HepG2 (cell line): Measurements from ENCODE around the gene MRPS31. TPM values are rescaled to one million over a fixed set of nuclear protein-coding genes. Genes with fewer than 3 reads are reported as not detected.

Source experiments
- ARID2 ChIP-seq: sonication (generic); formaldehyde crosslinking; IDR thresholded peaks from 2 replicates; pipeline ENCODE4 v1.8.1; 2022; ENCODE audit warnings: mild to moderate bottlenecking, missing genetic modification reagents, borderline replicate concordance
- IRF9 ChIP-seq: sonication (generic); formaldehyde crosslinking; IDR thresholded peaks from 2 replicates; pipeline ENCODE4 v1.8.0; 2022; ENCODE audit warnings: missing genetic modification reagents, mild to moderate bottlenecking, borderline replicate concordance
- MNT ChIP-seq: fragments of 450-650 bp; IDR thresholded peaks from 2 replicates; pipeline ENCODE4 v1.6.1; 2016
- NR2C2 ChIP-seq: sonication (generic); formaldehyde crosslinking; IDR thresholded peaks from 2 replicates; pipeline ENCODE4 v1.4.0; 2020; ENCODE audit warnings: missing genetic modification reagents, mild to moderate bottlenecking, moderate library complexity, borderline replicate concordance
- PTBP1 ChIP-seq: fragments of 200-400 bp; formaldehyde crosslinking; IDR thresholded peaks from 2 replicates; pipeline ENCODE4 v1.6.1; 2018; ENCODE audit warnings: low read length, low read depth; ENCODE audit not compliant: poor library complexity, severe bottlenecking
- RFX5 ChIP-seq: IDR thresholded peaks from 2 replicates; pipeline ENCODE4 v1.6.1; 2011; ENCODE audit warnings: low read depth, low read length, improper control_type of control experiment
- RXRA ChIP-seq: sonication (generic); formaldehyde crosslinking; IDR thresholded peaks from 2 replicates; pipeline ENCODE4 v1.5.1; 2020; ENCODE audit warnings: missing genetic modification reagents
- SNAPC4 ChIP-seq: sonication (generic); formaldehyde crosslinking; IDR thresholded peaks from 2 replicates; pipeline ENCODE4 v1.4.0; 2020; ENCODE audit warnings: mild to moderate bottlenecking, missing genetic modification reagents
- TAF15 ChIP-seq: fragments of 200-400 bp; formaldehyde crosslinking; IDR thresholded peaks from one replicate; pipeline ENCODE4 v1.6.1; 2018; ENCODE audit warnings: mild to moderate bottlenecking, low read depth, low read length; ENCODE audit not compliant: poor library complexity, severe bottlenecking
- ZBTB14 ChIP-seq: sonication (generic); formaldehyde crosslinking; IDR thresholded peaks from 2 replicates; pipeline ENCODE4 v1.4.0; 2020; ENCODE audit warnings: missing genetic modification reagents
- ZBTB37 ChIP-seq: sonication (generic); formaldehyde crosslinking; IDR thresholded peaks from 2 replicates; pipeline ENCODE4 v1.4.0; 2020; ENCODE audit warnings: mild to moderate bottlenecking, missing genetic modification reagents
- ZFP1 ChIP-seq: IDR thresholded peaks from 2 replicates; pipeline ENCODE4 v1.6.1; 2016
- ZNF101 ChIP-seq: sonication (generic); formaldehyde crosslinking; IDR thresholded peaks from 2 replicates; pipeline ENCODE4 v1.4.0; 2020; ENCODE audit warnings: mild to moderate bottlenecking, low read depth, missing genetic modification reagents, borderline replicate concordance
- ZNF530 ChIP-seq: sonication (generic); formaldehyde crosslinking; IDR thresholded peaks from 2 replicates; pipeline ENCODE4 v1.5.0; 2020; ENCODE audit warnings: low read depth, mild to moderate bottlenecking, missing genetic modification reagents
- ZNF572 ChIP-seq: sonication (generic); formaldehyde crosslinking; IDR thresholded peaks from 2 replicates; pipeline ENCODE4 v1.5.1; 2020; ENCODE audit warnings: mild to moderate bottlenecking, missing genetic modification reagents
- ZNF879 ChIP-seq: sonication (generic); formaldehyde crosslinking; IDR thresholded peaks from 2 replicates; pipeline ENCODE4 v1.8.1; 2023; ENCODE audit warnings: missing genetic modification reagents
- polyA plus RNA-seq, 8 experiments: library from polyadenylated mRNA; depleted of rRNA in 3 of 8; stranded (reverse) in 7 of 8; unstranded in 1 of 8; fragments of >200 nt; fragmentation: Illumina TruSeq in 4 of 8; extraction: Trizol in 4 of 8; gene quantifications; 2 replicates each; pipeline versions ENCODE4 v1.2.1 to v1.2.3, GENCODE V29; 2011 to 2016; ENCODE audit warnings: low read depth in 4 of 8, missing spikeins in 1 of 8, mixed read lengths in 1 of 8; ENCODE audit not compliant: insufficient read depth in 1 of 8
- total RNA-seq, 5 experiments: library from RNA; depleted of rRNA; stranded (reverse); fragments of >200 nt; fragmentation: Illumina TruSeq; extraction: Trizol; gene quantifications; 2 replicates each; pipeline ENCODE4 v1.2.3, GENCODE V29; 2016; ENCODE audit warnings: low read depth in 1 of 5

MRPS31 gene
- total and polyA plus RNA-seq, 2 of the 13 experiments (the other 11 are each of a cell fraction or from before 2014, with no cell fraction given): 23.7 to 34.1 TPM

GRCh38 chr13:40770934-40771618 lies at the start of gene MRPS31 (continued):
- TF ChIP-seq IRF9 (CRISPR knock-in tag) (peak; percentile 82), RXRA (CRISPR knock-in tag) (peak; percentile 98), SNAPC4 (CRISPR knock-in tag) (peak; percentile 73), ZBTB14 (no peak), ARID2 (CRISPR knock-in tag) (no peak), ZNF530 (CRISPR knock-in tag) (no peak), MNT (peak; percentile 43; the same call in 1 of the 2 replicates), TAF15 (peak; percentile 61), ZNF101 (CRISPR knock-in tag) (no peak), PTBP1 (peak; percentile 25), ZNF879 (CRISPR knock-in tag) (peak; percentile 59; the same call in 1 of the 2 replicates), ZBTB37 (CRISPR knock-in tag) (no peak), RFX5 (0 out of 2 replicates have a peak, but pooled peaks have one; percentile 20), NR2C2 (peak; percentile 91), ZFP1 (CRISPR knock-in tag) (no peak), ZNF572 (CRISPR knock-in tag) (peak; percentile 84; the same call in 1 of the 2 replicates)
